Measurements from ENCODE around the gene HS6ST2.

HS6ST2 gene

DNA sequence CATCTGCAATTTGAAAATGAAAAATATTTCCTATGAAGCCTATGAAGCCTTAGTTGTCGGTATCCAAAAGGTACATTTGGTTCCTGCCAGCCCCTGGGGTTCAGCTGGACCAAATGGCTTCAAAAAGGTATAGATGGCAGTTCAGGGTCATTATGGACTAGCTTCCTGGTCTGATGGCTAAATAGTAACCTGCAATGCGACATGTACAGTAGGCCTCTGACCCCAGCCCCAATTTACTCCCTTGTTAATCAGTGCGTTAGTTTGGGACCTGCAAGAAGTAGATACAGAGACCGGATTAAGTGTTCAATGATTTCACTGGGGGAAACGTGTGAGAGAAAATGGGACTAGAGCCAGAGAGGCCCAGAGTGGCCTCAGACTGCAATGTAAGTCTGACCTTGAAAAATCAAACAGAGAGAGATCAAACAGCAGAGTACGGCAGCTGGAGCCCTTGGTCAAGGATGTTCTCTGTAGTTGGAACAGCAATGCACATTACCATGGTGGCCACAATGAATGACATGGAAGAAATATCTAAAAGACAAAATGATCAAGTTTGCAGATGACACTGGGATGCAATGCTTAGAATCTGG is 354.6 kb downstream of the HS6ST2 start:
- Histone ChIP-seq H3K9me2 (replicated peaks; ENCODE audit: control insufficient read depth, low read length) (no peaks in the 10 kb centered on the region), H3F3A (ENCODE audit: control insufficient read depth, insufficient read depth) (no peaks in the 10 kb centered on the region), H3K27me3 (ENCODE audit: control insufficient read depth, low read length) (no peaks in the 10 kb centered on the region), H3K4me1 (ENCODE audit: control insufficient read depth, low read length) (no peaks in the 10 kb centered on the region), H3K9me3 (ENCODE audit: control insufficient read depth, insufficient read depth, low read length) (no peaks in the 10 kb centered on the region), H3K4me3 (ENCODE audit: low read length) (no peak overlapping the region), H4K20me1 (ENCODE audit: control insufficient read depth, insufficient read depth, low read depth, low read length) (no peaks in the 10 kb centered on the region), H3K79me2 (ENCODE audit: control insufficient read depth, low read length) (no peaks in the 10 kb centered on the region), H3K4me2 (ENCODE audit: low read length) (no peak overlapping the region), H3K27ac (ENCODE audit: low read depth, low read length) (no peak overlapping the region), H3K36me3 (ENCODE audit: control insufficient read depth, low read length) (no peaks in the 10 kb centered on the region)
- TF ChIP-seq, protein P1, sequence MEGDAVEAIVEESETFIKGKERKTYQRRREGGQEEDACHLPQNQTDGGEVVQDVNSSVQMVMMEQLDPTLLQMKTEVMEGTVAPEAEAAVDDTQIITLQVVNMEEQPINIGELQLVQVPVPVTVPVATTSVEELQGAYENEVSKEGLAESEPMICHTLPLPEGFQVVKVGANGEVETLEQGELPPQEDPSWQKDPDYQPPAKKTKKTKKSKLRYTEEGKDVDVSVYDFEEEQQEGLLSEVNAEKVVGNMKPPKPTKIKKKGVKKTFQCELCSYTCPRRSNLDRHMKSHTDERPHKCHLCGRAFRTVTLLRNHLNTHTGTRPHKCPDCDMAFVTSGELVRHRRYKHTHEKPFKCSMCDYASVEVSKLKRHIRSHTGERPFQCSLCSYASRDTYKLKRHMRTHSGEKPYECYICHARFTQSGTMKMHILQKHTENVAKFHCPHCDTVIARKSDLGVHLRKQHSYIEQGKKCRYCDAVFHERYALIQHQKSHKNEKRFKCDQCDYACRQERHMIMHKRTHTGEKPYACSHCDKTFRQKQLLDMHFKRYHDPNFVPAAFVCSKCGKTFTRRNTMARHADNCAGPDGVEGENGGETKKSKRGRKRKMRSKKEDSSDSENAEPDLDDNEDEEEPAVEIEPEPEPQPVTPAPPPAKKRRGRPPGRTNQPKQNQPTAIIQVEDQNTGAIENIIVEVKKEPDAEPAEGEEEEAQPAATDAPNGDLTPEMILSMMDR (IDR thresholded peaks at IDR 0.05; ENCODE audit: low read depth, low read length, poor library complexity, severe bottlenecking), result no peak
- no peak for TF ChIP-seq EZH2phosphoT487 (IDR thresholded peaks at IDR 0.05; ENCODE audit: borderline replicate concordance, low read length)

DNA sequence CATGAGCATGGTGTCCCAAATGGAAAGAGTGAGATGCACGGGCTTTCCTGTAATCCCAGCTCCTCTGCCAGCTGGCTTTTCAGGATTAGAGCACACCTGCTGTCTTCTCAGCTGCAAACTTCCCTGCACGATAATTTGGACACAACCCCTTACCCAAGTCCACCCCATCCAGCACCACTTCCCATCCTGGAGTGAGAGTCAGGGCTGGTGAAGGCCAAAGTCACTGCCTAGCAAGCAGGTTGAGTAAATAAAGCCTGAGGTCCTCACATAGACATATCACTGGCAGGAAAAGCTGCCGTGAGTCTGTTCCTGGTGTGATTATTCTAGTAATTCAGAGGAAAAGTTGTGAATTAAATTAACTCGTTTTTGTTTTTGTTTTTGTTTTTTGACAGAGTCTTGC is 355.7 kb downstream of the HS6ST2 start:
- TF ChIP-seq, protein P1 (IDR thresholded peaks at IDR 0.05; ENCODE audit: low read depth, low read length, poor library complexity, severe bottlenecking), result no peak
- TF ChIP-seq EZH2phosphoT487 (IDR thresholded peaks at IDR 0.05; ENCODE audit: borderline replicate concordance, low read length), result no peak
- Histone ChIP-seq H3K9me2 (replicated peaks; ENCODE audit: control insufficient read depth, low read length) (no peaks in the 10 kb centered on the region), H3K4me3 (ENCODE audit: low read length) (no peak overlapping the region), H3F3A (ENCODE audit: control insufficient read depth, insufficient read depth) (no peaks in the 10 kb centered on the region), H4K20me1 (ENCODE audit: control insufficient read depth, insufficient read depth, low read depth, low read length) (no peaks in the 10 kb centered on the region), H3K4me1 (ENCODE audit: control insufficient read depth, low read length) (no peaks in the 10 kb centered on the region), H3K9me3 (ENCODE audit: control insufficient read depth, insufficient read depth, low read length) (no peaks in the 10 kb centered on the region), H3K27ac (ENCODE audit: low read depth, low read length) (no peak overlapping the region), H3K36me3 (ENCODE audit: control insufficient read depth, low read length) (no peaks in the 10 kb centered on the region), H3K27me3 (ENCODE audit: control insufficient read depth, low read length) (no peaks in the 10 kb centered on the region), H3K79me2 (ENCODE audit: control insufficient read depth, low read length) (no peaks in the 10 kb centered on the region), H3K4me2 (ENCODE audit: low read length) (no peak overlapping the region)

DNA sequence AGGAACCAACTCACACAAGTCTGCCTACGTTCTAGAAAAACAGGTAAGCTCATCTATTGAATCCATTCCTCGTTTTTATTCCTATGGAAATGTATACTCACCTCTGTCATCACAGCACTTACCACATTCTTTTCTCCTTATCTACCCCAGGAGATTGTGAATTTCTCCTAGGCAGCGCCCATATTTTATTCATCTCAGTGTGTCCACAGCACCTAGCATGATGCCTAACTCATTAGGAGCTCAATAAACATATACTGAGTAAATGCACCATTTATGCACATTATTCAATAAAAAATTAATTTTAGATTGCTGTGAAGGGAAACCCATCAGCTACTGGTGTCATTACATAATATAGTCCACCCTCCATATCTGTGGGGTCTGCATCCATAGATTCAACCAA is 363.4 kb downstream of the HS6ST2 start:
- Histone ChIP-seq H3K27me3 (ENCODE audit: control insufficient read depth, low read length) (no peaks in the 10 kb centered on the region), H3K79me2 (ENCODE audit: control insufficient read depth, low read length) (no peaks in the 10 kb centered on the region), H3K4me1 (ENCODE audit: control insufficient read depth, low read length) (peaks cover 3% of the 10 kb centered on the region; the same call in 1 of the 2 replicates), H3K9me2 (replicated peaks; ENCODE audit: control insufficient read depth, low read length) (no peaks in the 10 kb centered on the region), H3F3A (ENCODE audit: control insufficient read depth, insufficient read depth) (no peaks in the 10 kb centered on the region), H3K4me2 (ENCODE audit: low read length) (no peak overlapping the region), H3K36me3 (ENCODE audit: control insufficient read depth, low read length) (no peaks in the 10 kb centered on the region), H4K20me1 (ENCODE audit: control insufficient read depth, insufficient read depth, low read depth, low read length) (no peaks in the 10 kb centered on the region), H3K27ac (ENCODE audit: low read depth, low read length) (no peak overlapping the region), H3K4me3 (ENCODE audit: low read length) (no peak overlapping the region), H3K9me3 (ENCODE audit: control insufficient read depth, insufficient read depth, low read length) (no peaks in the 10 kb centered on the region)
- TF ChIP-seq, protein P1 (IDR thresholded peaks at IDR 0.05; ENCODE audit: low read depth, low read length, poor library complexity, severe bottlenecking), result no peak
- no peak for TF ChIP-seq EZH2phosphoT487 (IDR thresholded peaks at IDR 0.05; ENCODE audit: borderline replicate concordance, low read length)

All from DOHH2 (cell line).